Measurements from ENCODE around the gene GPRIN3. TPM values are rescaled to one million over a fixed set of nuclear protein-coding genes. Genes with fewer than 3 reads are reported as not detected.

Gene GPRIN3
- total RNA-seq, 1 donor from 2014 or later = 6.1 TPM

- Histone ChIP-seq H3K9me3 (no peaks in the 10 kb centered on the region), H3K4me3 (no peak overlapping the region), H3K27ac (no peak overlapping the region), H3K4me1 (peaks cover 6% of the 10 kb centered on the region), H3K36me3 (no peaks in the 10 kb centered on the region), H3K27me3 (no peaks in the 10 kb centered on the region)
- DNase-seq (ENCODE audit: extremely low spot score in 2 of 2) = no peak
- TF ChIP-seq POLR2AphosphoS5 (IDR thresholded peaks at IDR 0.05; ENCODE audit: insufficient read depth in 1 of 2, low read depth in 1 of 2) = no peak
- no peak for TF ChIP-seq CTCF (IDR thresholded peaks at IDR 0.05)
- no peak for TF ChIP-seq POLR2A (IDR thresholded peaks at IDR 0.05)
- intact Hi-C loops (cut with DNase I) = no loop called here
These were observed 38.9 kb downstream of the GPRIN3 start for GRCh38 chr4:89268679-89269078.

DNA sequence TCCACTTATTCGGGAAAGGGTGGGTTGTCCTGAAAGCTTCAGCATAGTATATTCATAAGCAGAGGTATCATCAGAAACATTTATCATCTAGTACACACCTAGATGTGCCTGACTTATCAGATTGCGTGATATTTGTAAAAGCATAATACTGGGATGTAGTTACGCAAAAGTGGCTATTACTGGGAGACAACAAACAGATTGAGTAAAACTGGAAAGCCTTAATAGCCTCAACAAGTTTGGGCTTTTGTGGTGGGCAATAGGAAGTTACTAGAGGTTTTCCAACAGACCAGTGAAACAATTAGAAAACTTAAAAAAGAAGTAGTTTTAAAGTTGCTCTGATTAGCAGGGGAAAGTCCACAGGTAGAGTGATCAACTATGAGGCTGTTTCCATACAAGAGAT is 39.8 kb downstream of the GPRIN3 start:
- Histone ChIP-seq H3K27ac (no peak overlapping the region), H3K4me3 (no peak overlapping the region), H3K36me3 (no peaks in the 10 kb centered on the region), H3K9me3 (no peaks in the 10 kb centered on the region), H3K4me1 (peaks cover 6% of the 10 kb centered on the region), H3K27me3 (no peaks in the 10 kb centered on the region)
- no peak for DNase-seq (ENCODE audit: extremely low spot score in 2 of 2)
- intact Hi-C loops (cut with DNase I) = no loop called here
- TF ChIP-seq POLR2A (IDR thresholded peaks at IDR 0.05) = no peak
- no peak for TF ChIP-seq CTCF (IDR thresholded peaks at IDR 0.05)
- no peak for TF ChIP-seq POLR2AphosphoS5 (IDR thresholded peaks at IDR 0.05; ENCODE audit: insufficient read depth in 1 of 2, low read depth in 1 of 2)

DNA sequence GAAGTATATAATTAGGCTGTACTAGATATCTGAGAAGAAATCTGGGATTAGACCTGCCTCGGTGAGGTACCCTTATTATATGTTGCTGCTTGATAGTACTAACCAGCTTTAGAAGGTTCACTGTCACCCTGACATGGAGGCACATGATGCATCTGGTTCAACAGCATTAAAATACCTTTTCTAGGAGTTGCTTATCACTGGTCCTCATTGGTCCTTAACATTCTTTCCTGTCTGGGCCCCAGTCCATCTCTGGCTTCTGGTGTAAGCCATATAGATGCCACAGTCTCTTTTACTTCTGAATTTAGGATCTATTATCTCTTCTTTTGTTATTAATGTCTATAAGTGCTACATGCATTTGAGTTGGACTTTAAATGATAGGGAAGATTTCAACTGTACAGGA is 40.2 kb downstream of the GPRIN3 start:
- no peaks in the 10 kb centered on the region for H3K9me3 ChIP-seq
- H3K27ac ChIP-seq = no peak overlapping the region
- no peaks in the 10 kb centered on the region for H3K36me3 ChIP-seq
- no peak overlapping the region for H3K4me3 ChIP-seq
- no peaks in the 10 kb centered on the region for H3K27me3 ChIP-seq
- DNase-seq (ENCODE audit: extremely low spot score in 2 of 2) = no peak
- TF ChIP-seq CTCF (IDR thresholded peaks at IDR 0.05) = no peak
- TF ChIP-seq POLR2AphosphoS5 (IDR thresholded peaks at IDR 0.05; ENCODE audit: insufficient read depth in 1 of 2, low read depth in 1 of 2) = no peak
- TF ChIP-seq POLR2A (IDR thresholded peaks at IDR 0.05) = no peak
- peaks cover 6% of the 10 kb centered on the region for H3K4me1 ChIP-seq
- intact Hi-C loops (cut with DNase I) = no loop called here

GRCh38 chr4:89266128-89266527 is 41.5 kb downstream of the GPRIN3 start:
- Histone ChIP-seq H3K4me3 (no peak overlapping the region), H3K36me3 (no peaks in the 10 kb centered on the region), H3K27ac (no peak overlapping the region), H3K9me3 (no peaks in the 10 kb centered on the region), H3K27me3 (no peaks in the 10 kb centered on the region), H3K4me1 (peaks cover 6% of the 10 kb centered on the region)
- TF ChIP-seq CTCF (IDR thresholded peaks at IDR 0.05) = no peak
- TF ChIP-seq POLR2A (IDR thresholded peaks at IDR 0.05) = no peak
- TF ChIP-seq POLR2AphosphoS5 (IDR thresholded peaks at IDR 0.05; ENCODE audit: insufficient read depth in 1 of 2, low read depth in 1 of 2) = no peak
- no peak for DNase-seq (ENCODE audit: extremely low spot score in 2 of 2)
- intact Hi-C loops (cut with DNase I) = no loop called here

GRCh38 chr4:89263265-89263664 is 44.3 kb downstream of the GPRIN3 start:
- H3K4me3 ChIP-seq = no peak overlapping the region
- no peaks in the 10 kb centered on the region for H3K36me3 ChIP-seq
- TF ChIP-seq POLR2AphosphoS5 (IDR thresholded peaks at IDR 0.05; ENCODE audit: insufficient read depth in 1 of 2, low read depth in 1 of 2) (no peak), CTCF (IDR thresholded peaks at IDR 0.05) (no peak), POLR2A (IDR thresholded peaks at IDR 0.05) (no peak)
- no peak for DNase-seq (ENCODE audit: extremely low spot score in 2 of 2)
- H3K27ac ChIP-seq = no peak overlapping the region
- intact Hi-C loops (cut with DNase I) = no loop called here
- H3K27me3 ChIP-seq = no peaks in the 10 kb centered on the region
- peaks cover 2% of the 10 kb centered on the region for H3K4me1 ChIP-seq
- no peaks in the 10 kb centered on the region for H3K9me3 ChIP-seq

Data from vagina (tissue), 2 donors.